GM21825 (cell line): ENCODE measurements around the gene CIC.
"Not testable (repeated sequence)": the region's sequence is repeated elsewhere in the genome, so short reads cannot be mapped to it uniquely, and the experiment has no call there.

Experiments used
- ATAC-seq: cut with Tn5 transposase; IDR thresholded peaks from one replicate; pipeline ENCODE4 v1.9.1; 2021; ENCODE audit warnings: mild to moderate bottlenecking, moderate library complexity; ENCODE audit not compliant: unreplicated experiment

The CIC gene

GRCh38 chr19:42327381-42327780 is 58.3 kb downstream of the CIC start:
- no peak for ATAC-seq

DNA sequence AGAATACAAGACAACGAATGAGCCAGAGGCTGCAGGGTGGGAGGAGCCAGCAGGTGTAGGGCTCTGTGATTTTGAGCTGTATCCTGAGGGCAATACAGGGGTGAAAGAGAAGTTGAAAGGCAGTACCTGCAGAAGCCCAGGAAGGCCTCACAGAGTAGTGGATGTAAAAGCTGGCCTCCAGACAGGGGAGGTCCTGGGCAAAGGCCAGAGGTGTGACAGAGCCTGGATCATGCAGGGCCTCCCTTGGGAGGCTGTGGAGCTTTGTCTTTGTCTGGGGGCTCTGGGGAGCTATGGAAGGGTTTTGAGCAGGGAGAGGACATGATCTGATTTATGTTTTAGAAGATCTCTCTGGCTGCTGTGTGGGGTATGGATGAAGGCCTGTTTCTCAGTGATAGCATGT is 59.1 kb downstream of the CIC start:
- no peak for ATAC-seq

GRCh38 chr19:42328854-42329253 is 59.8 kb downstream of the CIC start:
- no peak for ATAC-seq

DNA sequence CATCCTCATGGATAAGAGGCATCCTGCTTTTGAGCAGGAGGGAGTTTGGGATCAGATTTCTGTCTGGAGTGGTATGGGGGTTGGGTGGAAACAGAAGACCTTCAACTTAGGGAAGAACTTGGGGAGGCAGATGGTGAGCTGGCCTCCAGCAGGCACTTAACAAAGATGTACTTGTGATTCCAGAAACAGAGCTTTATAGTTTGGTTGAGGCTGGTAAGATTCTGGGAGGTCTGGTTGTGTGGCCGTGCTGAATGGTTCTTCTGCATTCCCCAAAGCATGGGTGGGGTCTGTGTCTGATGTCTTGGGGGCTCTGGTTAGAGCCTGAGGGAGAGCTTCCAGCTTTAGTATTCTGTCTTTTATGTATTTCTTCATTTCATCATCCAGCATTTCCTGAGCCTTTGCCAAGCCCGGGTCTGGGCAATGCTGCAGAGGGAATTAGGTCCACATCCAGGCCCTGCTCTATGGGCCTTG is 61.2 kb downstream of the CIC start:
- no peak for ATAC-seq

- ATAC-seq, result not testable (repeated sequence)
These were observed 62.3 kb downstream of the CIC start for GRCh38 chr19:42331333-42331732.

DNA sequence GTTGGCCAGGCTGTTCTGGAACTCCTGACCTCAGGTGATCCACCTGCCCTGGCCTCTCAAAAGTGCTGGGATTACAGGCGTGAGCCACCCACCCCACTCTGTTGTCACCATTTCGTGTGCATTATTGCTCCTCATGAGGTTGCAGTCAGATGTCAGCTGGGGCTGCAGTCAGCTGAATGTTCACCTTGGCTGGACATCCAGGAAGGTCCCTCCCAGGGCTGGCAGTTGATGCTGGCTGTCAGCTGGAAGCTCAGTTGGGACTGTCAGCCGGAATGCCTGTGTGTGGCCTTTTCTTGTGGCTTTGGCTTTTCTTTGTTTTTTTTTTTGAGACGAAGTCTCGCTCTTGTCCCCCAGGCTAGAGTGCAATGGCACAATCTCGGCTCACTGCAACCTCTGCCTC is 63.0 kb downstream of the CIC start:
- ATAC-seq, result no peak

DNA sequence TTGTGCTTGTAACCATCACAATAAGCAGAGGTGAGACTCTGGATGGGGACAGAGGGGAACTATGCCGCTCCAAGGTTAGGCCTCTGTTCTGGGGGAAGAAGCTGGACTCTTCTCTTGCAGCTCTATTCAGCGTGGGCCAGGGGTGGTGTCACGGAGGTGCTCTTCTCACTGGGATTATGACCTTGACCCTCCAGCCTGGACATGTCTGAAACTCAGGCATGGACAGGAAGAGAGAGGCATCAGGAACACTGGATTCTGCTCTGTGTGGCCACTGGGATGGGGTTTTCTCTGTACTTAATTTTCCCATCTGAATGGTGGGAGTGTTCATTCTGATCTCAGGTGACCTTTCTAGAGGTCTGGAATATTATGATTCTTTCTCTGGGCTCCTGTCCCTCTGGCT is 64.0 kb downstream of the CIC start:
- no peak for ATAC-seq

DNA sequence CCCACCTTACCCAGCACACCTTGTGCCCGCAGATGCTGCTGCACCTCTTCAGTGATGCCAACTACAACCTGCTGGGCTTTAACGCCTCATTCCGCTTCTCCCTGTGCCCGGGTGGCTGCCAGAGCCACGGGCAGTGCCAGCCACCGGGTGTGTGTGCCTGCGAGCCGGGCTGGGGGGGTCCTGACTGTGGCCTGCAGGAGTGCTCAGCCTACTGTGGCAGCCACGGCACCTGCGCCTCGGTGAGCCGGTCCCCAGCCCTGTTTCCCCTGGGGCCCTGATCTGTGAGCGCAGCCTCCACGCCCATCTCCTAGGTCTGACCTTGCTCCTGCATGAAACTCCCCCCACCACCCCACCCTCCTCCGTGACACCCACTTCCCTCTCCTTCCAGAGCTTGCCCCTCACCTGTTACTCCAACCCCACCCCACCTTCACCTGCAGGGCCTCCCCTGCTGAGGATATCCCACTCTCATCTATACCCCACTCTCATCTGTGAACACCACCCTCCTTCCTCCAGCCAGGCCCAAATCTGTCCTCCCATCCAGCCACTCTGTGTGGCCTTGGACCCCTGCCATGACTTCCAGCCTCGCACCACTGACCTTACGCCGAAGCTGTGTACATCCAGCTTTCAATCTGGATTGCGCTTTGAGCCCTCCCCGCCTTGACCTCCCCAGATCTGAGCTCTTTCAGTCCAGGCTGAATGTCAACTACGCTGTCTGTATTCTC is 65.1 kb downstream of the CIC start:
- ATAC-seq, result no peak

DNA sequence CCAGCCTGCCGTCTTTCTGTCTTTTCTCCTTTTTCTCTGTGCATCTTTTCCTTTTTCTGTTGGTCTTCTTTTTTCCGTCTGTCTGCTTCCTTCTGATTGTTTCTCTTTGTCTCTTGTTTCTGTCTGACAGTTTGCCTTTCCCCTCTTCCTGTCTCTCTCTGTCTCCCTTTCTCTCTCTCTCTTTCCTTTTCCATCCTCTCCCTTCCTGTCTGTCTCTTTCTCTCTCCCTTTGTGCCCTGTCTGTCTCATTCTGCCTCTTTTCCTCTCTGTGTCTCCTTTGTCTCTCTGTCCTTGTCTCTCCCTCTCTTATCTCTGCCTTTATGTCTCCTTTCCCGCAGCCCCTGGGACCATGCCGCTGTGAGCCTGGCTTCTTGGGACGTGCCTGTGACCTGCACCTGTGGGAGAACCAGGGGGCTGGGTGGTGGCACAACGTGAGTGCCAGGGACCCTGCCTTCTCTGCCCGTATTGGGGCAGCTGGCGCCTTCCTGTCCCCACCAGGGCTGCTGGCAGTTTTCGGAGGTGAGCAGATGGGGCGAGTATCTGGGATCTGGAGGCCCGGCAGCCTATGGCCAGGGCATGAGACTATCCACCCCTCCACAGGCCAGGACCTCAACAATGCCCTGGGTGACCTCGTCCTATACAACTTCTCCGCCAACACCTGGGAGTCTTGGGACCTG is 65.8 kb downstream of the CIC start:
- no peak for ATAC-seq

DNA sequence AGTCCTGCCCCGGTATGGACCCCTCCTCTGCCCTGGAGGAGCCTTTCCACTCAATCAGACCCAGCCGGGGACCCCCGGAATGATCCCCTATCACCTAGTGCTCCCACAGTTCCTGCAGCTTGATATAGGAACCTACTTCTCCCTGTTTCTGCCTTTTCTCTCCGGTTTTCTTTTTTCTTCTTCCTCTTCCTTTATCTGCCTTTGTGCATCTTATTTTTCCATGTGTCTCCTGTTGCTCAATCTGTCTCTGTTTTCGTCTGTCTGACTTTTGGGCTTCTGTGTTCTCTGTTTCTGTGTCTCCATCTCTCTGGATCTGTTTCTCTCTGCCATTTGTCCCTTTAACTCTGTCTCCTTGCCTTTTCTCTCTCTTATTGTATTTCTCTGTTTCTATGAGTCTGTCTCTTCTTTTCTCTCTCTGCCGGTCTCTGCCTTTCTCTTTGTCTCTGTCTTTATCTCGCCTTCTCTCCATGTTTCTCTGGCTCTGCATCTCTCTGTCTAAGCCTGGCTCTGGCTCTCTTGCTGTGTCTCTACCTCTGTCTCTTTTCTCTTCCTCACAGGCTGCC is 66.4 kb downstream of the CIC start:
- no peak for ATAC-seq

DNA sequence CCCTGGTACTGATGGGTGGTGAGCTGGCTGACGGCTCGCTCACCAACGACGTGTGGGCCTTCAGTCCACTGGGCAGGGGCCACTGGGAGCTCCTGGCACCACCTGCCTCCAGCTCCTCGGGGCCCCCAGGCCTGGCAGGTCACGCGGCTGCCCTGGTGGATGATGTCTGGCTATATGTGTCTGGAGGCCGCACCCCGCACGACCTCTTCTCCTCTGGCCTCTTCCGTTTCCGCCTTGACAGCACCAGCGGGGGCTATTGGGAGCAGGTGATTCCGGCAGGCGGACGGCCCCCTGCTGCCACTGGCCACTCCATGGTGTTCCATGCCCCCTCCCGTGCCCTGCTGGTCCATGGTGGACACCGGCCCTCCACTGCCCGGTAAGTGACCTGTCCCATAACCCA is 66.9 kb downstream of the CIC start:
- no peak for ATAC-seq

- ATAC-seq, result not testable (repeated sequence)
These were observed 70.2 kb downstream of the CIC start for GRCh38 chr19:42339126-42339860.

DNA sequence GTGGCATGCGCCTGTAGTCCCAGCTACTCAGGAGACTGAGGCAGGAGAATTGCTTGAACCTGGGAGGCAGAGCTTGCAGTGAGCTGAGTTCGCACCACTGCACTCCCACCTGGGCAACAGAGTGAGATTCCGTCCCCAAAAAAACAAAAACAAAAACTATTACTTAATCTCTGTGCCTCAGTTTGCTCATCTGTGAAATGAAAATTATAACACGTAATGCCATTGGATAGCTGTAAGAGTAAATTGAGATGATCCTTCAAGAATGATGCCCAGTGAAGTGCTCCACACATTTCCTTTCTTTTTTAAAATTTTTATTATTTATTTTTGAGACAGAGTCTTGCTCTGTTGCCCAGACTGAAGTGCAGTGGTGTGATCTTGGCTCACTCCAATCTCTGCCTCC is 70.9 kb downstream of the CIC start:
- ATAC-seq, result not testable (repeated sequence)

DNA sequence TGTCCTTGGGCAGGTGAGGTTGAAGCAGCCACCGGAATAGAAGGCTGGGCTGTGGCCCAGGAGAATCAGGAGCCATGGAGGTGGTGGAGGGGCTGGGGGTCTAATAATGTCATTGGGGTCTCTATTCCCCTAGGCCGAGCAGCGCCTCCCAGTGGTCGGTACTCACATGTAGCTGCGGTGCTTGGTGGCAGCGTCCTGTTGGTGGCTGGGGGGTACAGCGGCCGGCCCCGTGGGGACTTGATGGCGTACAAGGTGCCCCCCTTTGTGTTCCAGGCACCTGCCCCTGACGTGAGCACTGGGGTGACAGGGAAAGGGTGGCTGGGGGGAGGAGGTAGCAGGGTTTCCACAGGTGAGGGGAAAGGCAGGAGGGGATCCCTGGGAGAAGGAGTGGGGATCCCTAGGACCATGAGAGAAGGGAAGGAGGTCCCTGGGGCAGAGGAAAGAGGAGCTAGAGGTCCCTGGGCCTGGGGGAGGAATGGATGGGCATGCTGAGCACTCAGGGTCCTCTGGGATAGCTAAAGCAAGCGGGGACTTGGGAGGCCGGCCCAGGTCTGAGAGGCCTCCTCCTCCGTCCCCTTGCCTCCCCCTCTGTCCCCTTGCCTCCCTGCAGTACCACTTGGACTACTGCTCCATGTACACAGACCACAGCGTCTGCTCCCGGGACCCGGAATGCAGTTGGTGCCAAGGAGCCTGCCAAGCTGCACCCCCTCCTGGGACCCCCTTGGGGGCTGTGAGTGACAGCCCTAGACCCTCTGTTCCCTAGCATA is 74.5 kb downstream of the CIC start:
- ATAC-seq, result no peak

DNA sequence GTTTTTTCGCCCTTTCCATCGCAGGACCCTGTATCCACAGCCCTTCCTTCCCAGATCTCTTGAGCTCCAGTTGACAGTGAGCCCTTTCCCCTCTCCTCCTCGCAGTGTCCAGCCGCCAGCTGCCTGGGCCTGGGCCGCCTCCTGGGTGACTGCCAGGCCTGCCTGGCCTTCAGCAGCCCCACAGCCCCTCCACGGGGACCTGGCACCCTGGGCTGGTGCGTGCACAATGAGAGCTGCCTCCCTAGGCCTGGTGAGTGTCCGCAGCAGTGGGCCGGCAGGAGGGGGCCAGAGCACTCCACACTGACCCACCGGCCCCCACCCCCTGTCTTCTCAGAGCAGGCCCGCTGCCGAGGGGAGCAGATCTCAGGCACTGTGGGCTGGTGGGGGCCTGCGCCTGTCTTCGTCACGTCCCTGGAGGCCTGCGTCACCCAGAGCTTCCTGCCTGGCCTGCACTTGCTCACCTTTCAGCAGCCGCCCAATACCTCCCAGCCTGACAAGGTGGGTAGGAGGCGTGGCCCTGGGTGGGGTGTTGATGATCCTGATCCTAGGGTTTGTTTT is 75.4 kb downstream of the CIC start:
- ATAC-seq, result no peak
